GM20431 (cell line): ENCODE measurements around the gene AZI2.

ENCODE experiments used
- in situ Hi-C: fragments of 300-500 bp; cut with MseI, MboI; formaldehyde crosslinking; loops from one replicate; pipeline ENCODE4 v1.15.0; 2020; ENCODE audit warnings: low sequenced_read_pairs; ENCODE audit not compliant: unreplicated experiment

AZI2 gene

GRCh38 chr3:28308196-28308595 lies 40.4 kb downstream of the AZI2 start:
- in situ Hi-C loops, result loop anchor here (25.0 kb wide), 1 partner anchor 596 kb away; the partner anchor contains the start of gene EOMES

DNA sequence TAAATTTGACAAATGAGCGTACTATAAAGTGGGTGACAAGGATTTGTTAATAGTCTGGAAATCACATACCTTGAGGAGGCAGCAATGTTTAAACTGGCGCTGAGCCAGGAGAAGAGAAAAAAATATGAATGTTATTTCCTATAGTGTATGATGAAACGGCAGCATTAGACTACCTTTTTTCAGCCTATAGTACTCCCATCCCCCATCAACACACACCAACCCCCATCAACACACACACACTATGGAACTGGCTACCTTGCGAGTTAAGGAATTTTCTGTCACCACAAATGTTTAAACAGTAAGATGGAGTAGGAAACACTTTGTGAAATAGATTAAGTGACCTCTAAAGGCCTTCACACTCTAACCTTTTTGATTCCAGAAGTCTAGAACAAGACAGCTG lies 46.9 kb downstream of the AZI2 start:
- in situ Hi-C loops, result loop anchor here (25.0 kb wide), 1 partner anchor 589 kb away; the partner anchor contains the start of gene EOMES

DNA sequence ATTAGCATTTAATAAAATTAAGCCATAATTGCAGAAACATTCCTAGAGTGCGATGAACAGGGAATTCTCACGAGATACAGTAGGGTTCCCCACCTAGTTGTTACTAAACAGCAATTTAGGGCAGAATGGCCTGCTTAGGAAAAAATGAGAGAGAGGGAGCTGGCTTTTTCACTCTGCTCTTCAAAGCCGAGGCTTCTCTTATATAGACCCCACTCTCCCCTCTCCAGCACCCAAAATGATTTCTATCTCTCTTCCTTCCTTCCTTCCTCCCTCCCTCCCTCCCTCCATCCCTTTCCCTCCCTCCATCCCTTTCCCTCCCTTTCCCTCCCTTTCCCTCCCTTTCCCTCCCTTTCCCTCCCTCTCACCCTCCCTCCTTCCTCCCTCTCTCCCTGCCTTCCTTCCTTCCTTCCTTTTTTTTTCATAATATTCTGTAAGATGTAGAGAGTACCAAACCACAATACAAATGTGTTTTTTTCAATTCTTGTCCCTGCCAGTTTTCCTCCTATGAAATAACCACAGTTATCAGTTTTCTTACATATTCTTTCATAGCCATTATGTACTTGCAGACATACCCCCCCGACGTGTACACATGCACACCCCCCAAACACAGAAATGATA lies 48.2 kb downstream of the AZI2 start:
- in situ Hi-C loops, result loop anchor here (25.0 kb wide), 1 partner anchor 588 kb away; the partner anchor contains the start of gene EOMES

GRCh38 chr3:28299705-28300104 lies 48.9 kb downstream of the AZI2 start:
- in situ Hi-C loops, result loop anchor here (25.0 kb wide), 1 partner anchor 587 kb away; the partner anchor contains the start of gene EOMES

DNA sequence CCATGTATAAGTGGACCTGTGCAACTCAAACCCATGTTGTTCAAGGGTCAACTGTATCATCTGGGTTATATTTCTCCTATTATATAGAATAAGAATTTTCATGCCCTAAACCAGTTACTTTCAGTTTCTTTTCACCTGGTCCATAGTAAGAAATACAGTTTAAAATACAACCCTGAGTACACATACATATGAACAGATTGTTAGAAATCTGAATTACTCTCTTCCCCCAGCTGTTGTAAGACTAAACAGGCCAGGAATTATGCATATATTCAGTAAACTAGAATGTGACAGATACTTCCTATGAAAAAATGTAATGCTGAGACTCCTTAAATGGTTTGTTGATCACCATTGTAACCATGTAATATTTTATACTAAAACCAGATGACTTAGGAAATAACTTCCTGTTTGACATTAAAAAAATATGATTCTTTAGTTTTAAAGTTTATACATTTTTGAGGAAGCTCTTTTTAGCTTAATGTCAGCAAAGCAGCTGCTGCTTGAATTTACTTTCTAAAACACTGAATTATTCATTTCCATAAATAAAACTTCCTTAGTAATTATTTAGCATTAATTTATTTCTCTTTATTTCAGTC lies 52.6 kb downstream of the AZI2 start:
- in situ Hi-C loops, result no loop called here

- in situ Hi-C loops, result no loop called here
Measured at GRCh38 chr3:28294667-28295413, 53.8 kb downstream of the AZI2 start.

GRCh38 chr3:28292622-28293021 lies 56.0 kb downstream of the AZI2 start:
- in situ Hi-C loops, result no loop called here

GRCh38 chr3:28291577-28291976 lies 57.0 kb downstream of the AZI2 start:
- in situ Hi-C loops, result no loop called here

- in situ Hi-C loops, result no loop called here
Measured at GRCh38 chr3:28290863-28291300, 57.7 kb downstream of the AZI2 start.

DNA sequence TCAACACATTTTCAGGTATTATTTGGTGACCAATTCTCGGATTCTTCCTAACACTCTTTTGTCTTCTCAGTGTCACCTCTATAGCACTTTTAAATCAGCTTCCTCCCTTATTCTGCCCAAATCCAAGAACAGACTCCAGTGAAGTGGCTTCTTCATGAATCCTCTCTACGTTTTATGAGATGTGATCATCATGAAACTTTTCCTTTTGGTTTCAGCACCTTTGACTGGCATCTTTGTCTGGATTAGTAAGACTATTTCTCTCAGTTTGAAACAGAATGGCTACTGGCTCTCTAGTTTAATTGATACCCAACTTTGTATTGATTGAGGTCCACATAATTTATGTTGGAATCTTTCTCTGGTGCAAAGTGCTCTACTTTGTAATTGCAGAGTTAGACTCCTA lies 61.6 kb downstream of the AZI2 start:
- in situ Hi-C loops, result no loop called here

DNA sequence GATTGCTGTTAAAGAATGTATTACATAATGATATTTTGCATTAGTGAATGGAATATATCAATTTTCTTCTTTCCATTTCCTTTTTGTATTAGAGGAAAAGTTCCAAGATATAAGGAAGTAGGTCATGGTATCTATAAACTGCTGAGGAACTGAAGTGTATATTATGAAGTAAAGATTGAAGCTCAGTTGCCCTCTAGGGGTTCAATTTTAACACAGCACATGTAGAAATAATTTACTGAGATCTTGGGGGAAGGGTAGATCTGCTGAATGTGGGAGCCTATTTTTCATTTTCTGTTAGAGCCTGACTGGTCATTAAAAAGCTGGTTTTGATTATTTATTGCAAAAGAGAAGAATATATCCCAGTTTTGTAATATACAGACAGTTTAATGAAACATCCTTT lies 62.0 kb downstream of the AZI2 start:
- in situ Hi-C loops, result no loop called here

GRCh38 chr3:28280781-28281180 lies 67.8 kb downstream of the AZI2 start:
- in situ Hi-C loops, result no loop called here

GRCh38 chr3:28279770-28280169 lies 68.9 kb downstream of the AZI2 start:
- in situ Hi-C loops, result no loop called here

DNA sequence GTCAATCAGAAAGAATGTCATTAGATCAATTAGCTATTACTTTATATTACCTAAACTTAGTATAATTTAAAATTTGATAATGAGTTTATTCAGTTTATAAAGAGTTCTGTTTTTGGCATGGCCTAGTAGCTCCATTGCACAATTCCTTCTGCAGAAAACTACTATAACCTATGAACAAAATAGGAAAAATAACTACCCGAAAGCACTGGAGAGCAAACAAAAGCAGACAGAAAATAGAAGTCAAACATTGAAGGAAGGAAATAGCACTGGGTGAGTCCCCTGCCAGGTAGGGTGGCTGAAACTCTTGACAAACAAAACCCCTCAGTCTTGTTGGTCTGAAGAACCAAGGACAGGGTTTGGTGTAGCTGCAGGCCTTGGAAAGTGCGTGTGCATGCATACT lies 69.7 kb downstream of the AZI2 start:
- in situ Hi-C loops, result no loop called here

GRCh38 chr3:28273837-28274236 lies 74.8 kb downstream of the AZI2 start:
- in situ Hi-C loops, result no loop called here
